Measurements from ENCODE around the gene TEN1.

DNA sequence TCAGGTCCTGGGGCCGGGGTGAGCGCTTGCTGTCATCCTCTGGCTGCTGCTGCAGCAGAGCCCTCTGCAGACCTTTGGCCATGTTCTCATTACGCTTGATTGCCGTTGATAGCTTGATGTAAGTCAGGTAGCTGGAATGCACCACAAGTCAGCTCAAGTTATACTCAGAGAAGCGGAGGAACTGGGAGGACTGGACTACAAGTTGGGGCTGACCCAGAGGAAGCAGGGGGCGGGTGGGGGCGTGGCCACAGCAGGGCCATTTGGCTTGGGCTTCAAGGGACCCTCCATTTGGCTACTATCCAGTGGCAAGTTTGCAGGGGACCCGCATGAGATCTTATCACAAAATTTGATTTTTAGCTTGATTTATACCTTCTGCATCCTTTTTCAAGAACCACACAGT is 67.0 kb downstream of the TEN1 start:
- TF ChIP-seq GATA2 (IDR thresholded peaks at IDR 0.05; ENCODE audit: low read depth, low read length) (peak; percentile 55), GATA3 (IDR thresholded peaks at IDR 0.05; ENCODE audit: low read depth, low read length) (no peak)

Data from SH-SY5Y (cell line).